HG02678 (cell line): ENCODE measurements around the gene HINT2.
A peak's percentile ranks its signal among the peaks of the same experiment; 100 is the strongest.

Source experiments
- ATAC-seq: cut with Tn5 transposase; IDR thresholded peaks from one replicate; pipeline ENCODE4 v1.9.1; 2021; ENCODE audit warnings: mild to moderate bottlenecking, moderate library complexity; ENCODE audit not compliant: unreplicated experiment

HINT2 gene

GRCh38 chr9:35812025-35812602 lies 2.7 kb downstream of the HINT2 start, which contains the start of gene SPAG8:
Gene SPAG8 (minus strand): TSS chr9:35812262. CDS start chr9:35812147, 115 bp downstream.
- ATAC-seq, result peak; percentile 62

GRCh38 chr9:35811381-35812024 lies 3.3 kb downstream of the HINT2 start:
- no peak for ATAC-seq

- no peak for ATAC-seq
Observed at GRCh38 chr9:35810122-35810521, 4.7 kb downstream of the HINT2 start.

- ATAC-seq, result no peak
Observed at GRCh38 chr9:35808433-35808832, 6.4 kb downstream of the HINT2 start.

- no peak for ATAC-seq
Observed at GRCh38 chr9:35806101-35806500, 8.7 kb downstream of the HINT2 start.

GRCh38 chr9:35801328-35802128 lies 13.3 kb downstream of the HINT2 start:
- no peak for ATAC-seq

DNA sequence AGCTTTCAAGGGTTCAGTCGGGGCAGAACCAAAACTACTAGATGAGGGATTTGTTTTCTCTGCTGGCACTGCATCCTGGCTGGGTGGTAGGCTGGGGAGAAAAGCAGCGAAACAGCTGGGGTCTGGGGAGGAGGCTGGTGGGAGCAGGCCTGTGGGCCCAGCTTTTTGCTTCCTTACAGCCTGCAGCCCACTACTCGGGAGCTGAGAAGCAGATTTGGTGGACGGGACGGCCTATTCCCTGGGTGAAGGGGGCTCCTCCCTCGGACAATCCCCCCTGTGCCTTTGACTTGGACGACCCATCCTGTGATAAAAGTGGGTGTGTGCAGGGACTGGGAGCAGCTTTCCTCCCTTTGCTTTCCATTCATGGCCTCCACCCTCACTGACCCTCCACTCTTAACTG lies 14.3 kb downstream of the HINT2 start:
- ATAC-seq, result no peak

DNA sequence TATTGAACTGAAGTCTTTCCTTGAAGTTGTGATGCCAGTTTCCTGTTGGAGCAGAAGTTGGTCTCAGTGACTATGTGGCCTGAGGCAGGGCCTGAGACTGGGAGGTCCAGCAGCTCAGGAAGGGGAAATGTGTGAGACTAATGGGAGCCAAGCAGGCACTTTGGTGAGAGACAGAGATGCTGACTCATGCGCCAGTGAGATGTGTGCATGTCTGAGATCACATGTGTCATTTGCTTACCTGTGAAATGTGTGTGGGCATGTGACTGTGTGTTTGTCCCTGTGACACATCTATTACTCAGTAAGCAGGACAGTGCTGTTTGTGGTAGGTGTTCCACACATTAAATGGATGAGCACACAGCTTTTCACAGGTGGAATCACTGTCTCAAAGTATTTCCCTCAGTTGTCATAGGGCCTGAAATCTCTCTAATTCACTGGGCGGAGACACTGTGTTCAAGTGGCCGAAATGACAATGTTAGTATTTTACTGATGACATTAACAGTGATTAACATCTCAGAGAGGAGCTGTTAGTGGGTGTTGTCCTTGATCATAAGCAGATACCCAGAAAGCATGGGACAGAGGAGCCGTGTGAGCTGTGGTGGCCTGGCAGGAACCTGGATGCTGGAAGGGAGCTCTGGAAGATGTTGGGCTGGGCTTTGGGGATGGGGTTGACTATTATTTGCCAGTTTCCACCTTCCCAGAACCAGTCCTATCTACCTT lies 16.0 kb downstream of the HINT2 start:
- ATAC-seq, result no peak

- no peak for ATAC-seq
Observed at GRCh38 chr9:35797311-35798109, 17.3 kb downstream of the HINT2 start.

- no peak for ATAC-seq
Observed at GRCh38 chr9:35795695-35796094, 19.1 kb downstream of the HINT2 start.

DNA sequence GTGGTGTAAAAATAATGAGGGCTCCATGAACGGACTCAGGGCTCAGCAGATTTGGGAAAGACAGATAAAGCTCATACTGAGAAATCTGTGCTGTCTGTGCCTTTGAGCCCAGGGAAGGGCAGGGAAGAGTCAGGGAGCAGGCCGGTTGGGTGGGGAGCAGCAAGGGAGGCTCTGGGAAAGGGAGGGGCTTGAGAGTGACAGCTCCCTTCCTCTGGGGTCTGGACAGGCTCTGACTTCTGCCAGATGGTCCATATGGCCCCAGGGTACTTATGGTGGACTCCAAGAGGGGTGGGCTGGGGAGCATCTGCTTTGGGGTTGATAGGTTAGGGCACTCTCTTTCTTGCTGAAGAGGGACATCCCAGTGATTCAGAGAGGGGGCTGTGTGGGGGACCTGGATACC lies 21.4 kb downstream of the HINT2 start:
- ATAC-seq, result no peak

DNA sequence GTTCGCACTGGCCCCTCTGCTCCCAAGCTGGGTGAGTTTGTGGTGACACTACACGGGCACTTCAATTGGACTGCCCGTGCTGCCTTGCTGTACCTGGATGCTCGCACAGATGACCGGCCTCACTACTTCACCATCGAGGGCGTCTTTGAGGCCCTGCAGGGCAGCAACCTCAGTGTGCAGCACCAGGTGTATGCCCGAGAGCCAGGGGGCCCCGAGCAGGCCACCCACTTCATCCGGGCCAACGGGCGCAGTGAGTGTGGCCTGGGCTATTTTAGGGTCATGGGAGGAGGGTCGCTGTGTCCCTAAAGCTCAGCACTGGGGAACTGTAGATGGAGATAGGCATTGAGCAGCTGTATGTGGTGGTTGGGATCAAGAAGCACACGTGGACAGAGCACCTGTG lies 22.0 kb downstream of the HINT2 start:
- no peak for ATAC-seq

GRCh38 chr9:35792024-35792813 lies 22.6 kb downstream of the HINT2 start:
- no peak for ATAC-seq

DNA sequence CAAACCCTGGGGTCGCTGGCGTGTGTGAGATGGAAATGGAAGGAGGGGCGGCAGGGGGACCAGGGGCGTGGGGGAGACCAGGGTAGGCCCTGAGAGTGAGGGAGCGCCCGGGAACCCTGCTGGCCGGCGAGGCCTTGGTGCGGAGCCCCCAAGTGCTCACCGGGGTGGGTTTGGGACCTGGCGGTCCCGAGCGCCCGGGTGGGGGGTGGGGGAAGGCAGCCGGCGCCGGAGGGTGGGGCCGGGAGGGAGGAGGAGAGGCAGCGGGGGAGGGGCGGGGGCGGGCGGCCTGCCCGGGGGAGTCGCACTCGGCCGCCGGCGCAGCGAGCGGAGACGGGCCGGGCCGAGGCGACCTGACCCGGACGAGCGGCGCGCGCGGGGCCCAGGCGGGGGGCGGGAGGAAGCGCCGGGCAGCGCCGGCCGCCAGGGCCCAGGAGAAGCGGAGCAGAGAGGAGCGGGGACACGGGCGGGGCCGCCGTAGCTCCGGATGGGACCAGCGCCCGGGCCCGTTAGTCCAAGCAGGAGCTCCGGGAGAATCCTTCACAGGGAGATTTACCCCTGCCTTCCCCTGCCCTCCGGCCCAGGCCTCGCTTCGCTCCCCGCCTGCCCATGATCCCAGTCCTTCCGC lies 23.4 kb downstream of the HINT2 start, which contains the start of gene NPR2:
NPR2 (plus strand) TSS at position 295 of the 625 bp plus-strand sequence. CDS start 818 bp downstream, outside the sequence.
- no peak for ATAC-seq

GRCh38 chr9:35790385-35791296 lies 24.2 kb downstream of the HINT2 start:
- ATAC-seq, result peak; percentile 67

GRCh38 chr9:35790025-35790384 lies 24.8 kb downstream of the HINT2 start:
- no peak for ATAC-seq

GRCh38 chr9:35789541-35789940 lies 25.3 kb downstream of the HINT2 start:
- ATAC-seq, result no peak

DNA sequence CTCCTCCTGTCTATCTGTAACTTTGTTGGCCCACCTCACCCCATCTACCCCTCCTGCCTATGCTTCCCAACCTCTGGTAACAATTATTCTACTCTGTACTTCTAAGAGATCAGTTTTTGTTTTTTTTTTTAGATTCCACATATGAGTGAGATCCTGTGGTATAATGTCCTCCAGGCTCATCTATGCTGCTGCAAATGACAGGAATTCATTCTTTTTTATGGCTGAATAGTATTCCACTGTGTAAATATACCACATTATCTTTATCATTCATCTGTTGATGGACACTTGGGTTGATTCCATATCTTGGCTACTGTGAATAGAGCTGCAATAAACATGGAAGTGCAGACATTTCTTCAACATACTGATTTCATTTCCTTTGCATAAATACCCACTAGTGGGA lies 31.4 kb downstream of the HINT2 start:
- no peak for ATAC-seq
